Neural cell (in vitro differentiated cells): ENCODE measurements around the gene SPECC1L. TPM values are rescaled to one million over a fixed set of nuclear protein-coding genes. Genes with fewer than 3 reads are reported as not detected.

Experiments
- H2AFZ ChIP-seq: fragments of 200-600, 300-800 bp; sonication (generic), shearing (Covaris generic); 2 replicates; pipeline ENCODE4 v1.6.0; 2014; ENCODE audit warnings: low read depth, mild to moderate bottlenecking, antibody characterized with exemption, low read length, moderate library complexity
- H3F3A ChIP-seq: fragments of 200-600 bp; shearing (Covaris generic); 2 replicates; pipeline ENCODE4 v1.6.1; 2016; ENCODE audit warnings: mild to moderate bottlenecking, moderate library complexity, mixed read lengths, antibody characterized with exemption, low read length; ENCODE audit not compliant: insufficient read depth, poor library complexity, severe bottlenecking
- H3K27ac ChIP-seq: fragments of 200-600, 300-800 bp; sonication (generic), shearing (Covaris generic); 2 replicates; pipeline ENCODE4 v1.5.1; 2014; ENCODE audit warnings: mild to moderate bottlenecking, low read length, moderate library complexity
- H3K27me3 ChIP-seq: fragments of 300-800, 200-600 bp; sonication (generic), shearing (Covaris generic); 2 replicates; pipeline ENCODE4 v1.6.0; 2014; ENCODE audit warnings: mild to moderate bottlenecking, low read depth, low read length, moderate library complexity; ENCODE audit not compliant: insufficient read depth
- H3K36me3 ChIP-seq: fragments of 300-800, 200-600 bp; sonication (generic), shearing (Covaris generic); 2 replicates; pipeline ENCODE4 v1.5.1; 2014; ENCODE audit warnings: mild to moderate bottlenecking, antibody characterized with exemption, low read length, moderate library complexity; ENCODE audit not compliant: insufficient read depth
- H3K4me2 ChIP-seq: fragments of 300-800, 200-600 bp; sonication (generic), shearing (Covaris generic); 2 replicates; pipeline ENCODE4 v1.6.0; 2014; ENCODE audit warnings: mild to moderate bottlenecking, low read length
- H3K4me3 ChIP-seq: fragments of 300-800, 200-600 bp; sonication (generic), shearing (Covaris generic); 2 replicates; pipeline ENCODE4 v1.5.1; 2014; ENCODE audit warnings: mild to moderate bottlenecking, low read length, moderate library complexity
- H3K79me2 ChIP-seq: fragments of 200-600 bp; shearing (Covaris generic); replicated peaks from 2 replicates; pipeline ENCODE4 v1.6.0; 2014; ENCODE audit warnings: mild to moderate bottlenecking, low read length, moderate library complexity; ENCODE audit not compliant: insufficient read depth
- H3K9ac ChIP-seq: fragments of 300-800, 200-600 bp; sonication (generic), shearing (Covaris generic); 2 replicates; pipeline ENCODE4 v1.6.1; 2016; ENCODE audit warnings: mild to moderate bottlenecking, low read length, mixed read lengths
- H3K9me2 ChIP-seq: fragments of 200-600 bp; shearing (Covaris generic); 2 replicates; pipeline ENCODE4 v1.6.1; 2016; ENCODE audit warnings: mild to moderate bottlenecking, low read length, mixed read lengths; ENCODE audit not compliant: insufficient read depth
- H3K9me3 ChIP-seq: fragments of 200-600, 300-800 bp; sonication (generic), shearing (Covaris generic); 2 replicates; pipeline ENCODE4 v1.6.1; 2016; ENCODE audit warnings: mild to moderate bottlenecking, mixed run types, low read length, moderate library complexity, mixed read lengths
- H4K20me1 ChIP-seq: fragments of 200-600 bp; shearing (Covaris generic); 2 replicates; pipeline ENCODE4 v1.6.1; 2016; ENCODE audit warnings: mild to moderate bottlenecking, mixed run types; ENCODE audit not compliant: insufficient read depth
- CTCF ChIP-seq: fragments of 450-650 bp; IDR thresholded peaks from 2 replicates; pipeline ENCODE4 v1.5.1; 2014; ENCODE audit warnings: antibody characterized with exemption, mild to moderate bottlenecking, moderate library complexity; ENCODE audit not compliant: poor library complexity, severe bottlenecking
- EP300 ChIP-seq: fragments of 450-650 bp; conservative IDR thresholded peaks from 2 replicates; pipeline ENCODE4 v1.6.1; 2014; ENCODE audit warnings: antibody characterized with exemption, mild to moderate bottlenecking, moderate library complexity; ENCODE audit not compliant: poor library complexity, severe bottlenecking
- EZH2 ChIP-seq: fragments of 200-600, 300-800 bp; shearing (Covaris generic), sonication (generic); IDR thresholded peaks from 2 replicates; pipeline ENCODE4 v1.6.1; 2014; ENCODE audit warnings: antibody characterized with exemption, low read length, borderline replicate concordance, mild to moderate bottlenecking; ENCODE audit not compliant: insufficient read depth, poor library complexity, severe bottlenecking
- MXI1 ChIP-seq: fragments of 450-650 bp; conservative IDR thresholded peaks from 2 replicates; pipeline ENCODE4 v1.6.1; 2014; ENCODE audit warnings: antibody characterized with exemption, mild to moderate bottlenecking; ENCODE audit not compliant: poor library complexity, severe bottlenecking
- POLR2AphosphoS5 ChIP-seq: IDR thresholded peaks from 2 replicates; pipeline ENCODE4 v1.6.1; 2012
- RAD21 ChIP-seq: fragments of 450-650 bp; conservative IDR thresholded peaks from 2 replicates; pipeline ENCODE4 v1.6.1; 2014; ENCODE audit warnings: antibody characterized with exemption, mild to moderate bottlenecking, moderate library complexity
- REST ChIP-seq: IDR thresholded peaks from 2 replicates; pipeline ENCODE4 v1.6.1; 2012; ENCODE audit warnings: borderline replicate concordance
- SMC3 ChIP-seq: fragments of 450-650 bp; conservative IDR thresholded peaks from 2 replicates; pipeline ENCODE4 v1.6.1; 2014; ENCODE audit warnings: antibody characterized with exemption, mild to moderate bottlenecking, moderate library complexity; ENCODE audit not compliant: poor library complexity
- TAF1 ChIP-seq: IDR thresholded peaks from 2 replicates; pipeline ENCODE4 v1.6.1; 2012; ENCODE audit warnings: low read depth
- polyA plus RNA-seq: library from polyadenylated mRNA; depleted of rRNA; stranded (reverse); fragments of >200 nt; gene quantifications from 2 replicates; pipeline ENCODE4 v1.2.3, GENCODE V29; 2014

The SPECC1L gene
- polyA plus RNA-seq, 1 donor from 2014 or later = 27.1 TPM

GRCh38 chr22:24361976-24362646, 91.5 kb downstream of the SPECC1L start:
- Histone ChIP-seq H3K79me2 (no peaks in the 10 kb centered on the region), H4K20me1 (no peaks in the 10 kb centered on the region), H3K4me2 (no peak overlapping the region), H3K27me3 (no peaks in the 10 kb centered on the region), H3K9ac (no peak overlapping the region), H2AFZ (no peak overlapping the region), H3F3A (no peaks in the 10 kb centered on the region), H3K4me3 (no peak overlapping the region), H3K9me3 (no peaks in the 10 kb centered on the region), H3K27ac (no peak overlapping the region), H3K36me3 (peaks cover 8% of the 10 kb centered on the region), H3K9me2 (no peaks in the 10 kb centered on the region)
- TF ChIP-seq POLR2AphosphoS5 (no peak), REST (no peak), EZH2 (no peak), CTCF (no peak), MXI1 (no peak), EP300 (no peak), RAD21 (no peak), SMC3 (no peak), TAF1 (no peak)

- Histone ChIP-seq H3K4me2 (no peak overlapping the region), H3K9ac (no peak overlapping the region), H4K20me1 (no peaks in the 10 kb centered on the region), H3K27ac (no peak overlapping the region), H3K36me3 (peaks cover 4% of the 10 kb centered on the region), H3K27me3 (no peaks in the 10 kb centered on the region), H3K4me3 (no peak overlapping the region), H3K79me2 (no peaks in the 10 kb centered on the region), H3F3A (no peaks in the 10 kb centered on the region), H2AFZ (no peak overlapping the region), H3K9me2 (no peaks in the 10 kb centered on the region), H3K9me3 (no peaks in the 10 kb centered on the region)
- TF ChIP-seq EZH2 (no peak), CTCF (no peak), POLR2AphosphoS5 (no peak), EP300 (no peak), MXI1 (no peak), TAF1 (no peak), RAD21 (no peak), SMC3 (no peak), REST (no peak)
Measured at GRCh38 chr22:24363243-24363642, 92.6 kb downstream of the SPECC1L start.
